Measurements from ENCODE around the gene ARHGEF33.

ARHGEF33 gene

DNA sequence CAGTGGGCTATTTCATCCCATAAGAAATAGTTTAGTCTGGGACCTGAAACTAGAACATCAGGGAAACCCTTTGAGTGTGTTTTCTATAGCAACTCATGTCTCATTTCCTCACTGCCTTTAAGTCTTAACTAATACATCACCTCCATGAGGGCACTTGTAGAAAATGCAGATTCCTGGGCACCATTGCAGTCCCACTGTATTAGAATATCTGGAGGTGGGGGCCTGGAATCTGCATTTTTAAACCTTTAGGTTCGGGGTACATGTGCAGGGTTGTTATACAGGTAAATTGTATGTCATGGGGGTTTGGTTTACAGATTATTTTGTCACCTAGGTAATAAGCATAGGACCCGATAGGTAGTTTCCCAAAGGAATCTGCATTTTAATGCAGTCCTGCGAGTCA is 87.4 kb downstream of the ARHGEF33 start:
- H3K23ac ChIP-seq (ENCODE audit: low read length), result no peak overlapping the region
- H3K4me3 ChIP-seq (ENCODE audit: low read length), result no peak overlapping the region
- no peak overlapping the region for H2BK120ac ChIP-seq (ENCODE audit: low read depth, low read length)
- no peak overlapping the region for H3K18ac ChIP-seq (ENCODE audit: low read length)
- no peak overlapping the region for H3K56ac ChIP-seq (ENCODE audit: low read length)
- H3K27ac ChIP-seq (ENCODE audit: low read depth, low read length), result no peak overlapping the region
- no peak overlapping the region for H3K4me2 ChIP-seq (ENCODE audit: low read length)
- H3K79me1 ChIP-seq (ENCODE audit: low read length), result no peaks in the 10 kb centered on the region
- H2AK5ac ChIP-seq (ENCODE audit: low read length), result no peak overlapping the region
- no peak for DNase-seq
- no peak overlapping the region for H3K9ac ChIP-seq (ENCODE audit: low read length)
- H2BK5ac ChIP-seq (ENCODE audit: low read length), result no peak overlapping the region
- H3K79me2 ChIP-seq (ENCODE audit: control insufficient read depth, insufficient read depth, low read length), result no peaks in the 10 kb centered on the region
- no peak overlapping the region for H2BK15ac ChIP-seq (replicated peaks; ENCODE audit: low read depth)
- no peaks in the 10 kb centered on the region for H3K36me3 ChIP-seq (ENCODE audit: control insufficient read depth, insufficient read depth, low read length)
- no peak overlapping the region for H4K5ac ChIP-seq (ENCODE audit: low read length)
- no peak overlapping the region for H3K4ac ChIP-seq (ENCODE audit: low read depth, low read length)
- no peaks in the 10 kb centered on the region for H3K4me1 ChIP-seq (ENCODE audit: control insufficient read depth, low read depth, low read length)
- no peaks in the 10 kb centered on the region for H3K27me3 ChIP-seq (ENCODE audit: insufficient read depth, low read length, poor library complexity)
- WGBS (ENCODE audit: extremely low coverage, insufficient coverage, low lambda C conversion rate), result no CpG with 5 or more reads among the region's 3 CpGs
- H4K8ac ChIP-seq (ENCODE audit: low read depth, low read length), result no peak overlapping the region

DNA sequence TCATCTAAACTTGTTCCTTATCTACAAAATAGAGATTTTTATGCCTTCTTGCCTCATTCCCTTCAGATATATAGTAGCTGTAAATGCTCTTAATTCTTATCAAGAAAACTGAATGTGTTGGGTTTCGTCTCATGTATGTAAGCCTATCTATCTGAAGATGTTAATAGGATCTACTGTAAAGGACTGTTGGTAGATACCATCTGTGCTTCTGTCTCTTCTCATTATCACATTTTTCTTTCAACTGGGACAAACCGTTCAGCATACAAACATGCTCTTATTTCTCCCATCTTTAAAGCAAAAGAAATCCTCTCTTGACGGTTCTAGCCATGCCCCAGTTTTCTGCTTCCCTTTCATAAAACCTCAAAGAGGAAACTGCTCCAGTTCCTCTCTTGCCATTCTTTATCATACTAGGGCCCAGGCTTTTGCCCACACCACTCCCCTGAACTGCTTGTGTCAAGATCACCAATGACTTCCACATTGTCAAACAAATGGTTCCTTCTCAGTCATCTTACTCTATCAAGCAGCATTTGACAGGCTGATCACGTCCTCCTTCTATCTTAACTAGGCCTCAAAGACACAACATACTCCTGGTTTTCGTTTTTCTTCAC is 88.7 kb downstream of the ARHGEF33 start:
- Histone ChIP-seq H3K36me3 (ENCODE audit: control insufficient read depth, insufficient read depth, low read length) (no peaks in the 10 kb centered on the region), H3K79me1 (ENCODE audit: low read length) (no peaks in the 10 kb centered on the region), H3K4ac (ENCODE audit: low read depth, low read length) (no peak overlapping the region), H3K9ac (ENCODE audit: low read length) (no peak overlapping the region), H4K8ac (ENCODE audit: low read depth, low read length) (no peak overlapping the region), H3K27ac (ENCODE audit: low read depth, low read length) (no peak overlapping the region), H2BK5ac (ENCODE audit: low read length) (no peak overlapping the region), H3K18ac (ENCODE audit: low read length) (no peak overlapping the region), H3K4me3 (ENCODE audit: low read length) (no peak overlapping the region), H2BK15ac (replicated peaks; ENCODE audit: low read depth) (no peak overlapping the region), H3K79me2 (ENCODE audit: control insufficient read depth, insufficient read depth, low read length) (no peaks in the 10 kb centered on the region), H2AK5ac (ENCODE audit: low read length) (no peak overlapping the region), H3K23ac (ENCODE audit: low read length) (no peak overlapping the region), H3K56ac (ENCODE audit: low read length) (no peak overlapping the region), H2BK120ac (ENCODE audit: low read depth, low read length) (no peak overlapping the region), H4K5ac (ENCODE audit: low read length) (no peak overlapping the region), H3K4me1 (ENCODE audit: control insufficient read depth, low read depth, low read length) (no peaks in the 10 kb centered on the region), H3K27me3 (ENCODE audit: insufficient read depth, low read length, poor library complexity) (no peaks in the 10 kb centered on the region), H3K4me2 (ENCODE audit: low read length) (no peak overlapping the region)
- no CpG with 5 or more reads among the region's 5 CpGs for WGBS (ENCODE audit: extremely low coverage, insufficient coverage, low lambda C conversion rate)
- DNase-seq, result peak; percentile 43

DNA sequence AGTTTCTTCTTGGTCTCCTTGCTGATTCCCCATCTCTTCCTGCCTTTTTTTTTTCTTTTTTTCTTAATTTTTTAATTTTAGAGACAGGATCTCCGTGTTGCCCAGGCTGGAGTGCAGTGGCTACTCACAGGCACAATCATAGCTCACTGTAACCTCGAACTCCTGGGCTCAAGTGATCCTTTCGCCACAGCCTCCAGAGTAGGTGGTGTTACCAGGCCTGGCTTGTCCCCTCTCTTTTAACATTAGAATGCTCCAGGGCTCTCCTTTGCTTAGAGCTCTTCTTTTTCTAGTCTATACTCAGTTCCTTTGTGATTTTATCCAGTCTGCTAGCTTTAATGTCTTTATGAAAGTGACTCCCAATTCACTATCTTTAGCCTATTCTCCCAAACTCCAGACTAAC is 89.2 kb downstream of the ARHGEF33 start:
- H4K5ac ChIP-seq (ENCODE audit: low read length), result no peak overlapping the region
- WGBS (ENCODE audit: extremely low coverage, insufficient coverage, low lambda C conversion rate), result no CpG with 5 or more reads among the region's 3 CpGs
- no peak for DNase-seq

DNA sequence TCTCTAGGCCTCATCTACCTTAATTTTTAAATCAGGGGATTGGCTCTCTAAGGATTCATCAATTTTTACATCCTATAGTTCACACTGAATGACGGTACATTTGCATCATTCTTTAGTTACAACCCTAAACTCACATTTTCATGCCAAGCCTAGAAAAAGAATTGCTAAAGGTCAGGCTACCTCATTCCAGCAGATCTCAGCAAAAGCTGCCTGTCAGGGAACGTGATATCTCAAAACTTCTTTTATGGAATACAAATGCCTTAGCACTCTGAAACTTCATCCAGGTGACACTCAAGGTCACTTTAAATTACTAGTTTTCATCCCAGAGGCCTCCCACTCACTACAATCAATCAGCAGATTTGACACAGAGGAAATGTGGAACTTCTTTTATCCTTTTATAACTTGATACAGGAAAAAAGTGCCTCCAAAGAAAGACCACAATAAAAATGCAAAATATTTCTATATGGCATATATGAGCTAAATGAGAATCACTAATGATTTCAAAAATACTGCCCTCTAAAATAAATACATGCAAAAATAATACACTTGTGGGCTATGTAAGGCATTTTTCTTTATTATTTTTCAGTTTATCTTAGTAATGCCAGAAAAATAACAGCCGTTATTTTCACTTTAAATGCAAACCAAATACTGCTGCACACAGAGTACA is 91.5 kb downstream of the ARHGEF33 start:
- Histone ChIP-seq H2BK120ac (ENCODE audit: low read depth, low read length) (no peak overlapping the region), H3K79me1 (ENCODE audit: low read length) (no peaks in the 10 kb centered on the region), H3K36me3 (ENCODE audit: control insufficient read depth, insufficient read depth, low read length) (peaks cover 3% of the 10 kb centered on the region), H3K4me2 (ENCODE audit: low read length) (no peak overlapping the region), H3K4ac (ENCODE audit: low read depth, low read length) (no peak overlapping the region), H2BK5ac (ENCODE audit: low read length) (no peak overlapping the region), H4K5ac (ENCODE audit: low read length) (no peak overlapping the region), H3K9ac (ENCODE audit: low read length) (no peak overlapping the region), H3K56ac (ENCODE audit: low read length) (no peak overlapping the region), H2AK5ac (ENCODE audit: low read length) (no peak overlapping the region), H3K23ac (ENCODE audit: low read length) (no peak overlapping the region), H3K4me3 (ENCODE audit: low read length) (no peak overlapping the region), H3K18ac (ENCODE audit: low read length) (no peak overlapping the region), H2BK15ac (replicated peaks; ENCODE audit: low read depth) (no peak overlapping the region), H3K79me2 (ENCODE audit: control insufficient read depth, insufficient read depth, low read length) (no peaks in the 10 kb centered on the region), H4K8ac (ENCODE audit: low read depth, low read length) (no peak overlapping the region), H3K4me1 (ENCODE audit: control insufficient read depth, low read depth, low read length) (no peaks in the 10 kb centered on the region), H3K27ac (ENCODE audit: low read depth, low read length) (no peak overlapping the region), H3K27me3 (ENCODE audit: insufficient read depth, low read length, poor library complexity) (no peaks in the 10 kb centered on the region)
- DNase-seq, result no peak
- no CpG with 5 or more reads among the region's 3 CpGs for WGBS (ENCODE audit: extremely low coverage, insufficient coverage, low lambda C conversion rate)

More for the DNA sequence above, 89.2 kb downstream of the ARHGEF33 start:
- Histone ChIP-seq H2BK5ac (ENCODE audit: low read length) (no peak overlapping the region), H3K4me2 (ENCODE audit: low read length) (no peak overlapping the region), H3K27me3 (ENCODE audit: insufficient read depth, low read length, poor library complexity) (no peaks in the 10 kb centered on the region), H4K8ac (ENCODE audit: low read depth, low read length) (no peak overlapping the region), H3K4me3 (ENCODE audit: low read length) (no peak overlapping the region), H3K79me2 (ENCODE audit: control insufficient read depth, insufficient read depth, low read length) (no peaks in the 10 kb centered on the region), H3K79me1 (ENCODE audit: low read length) (no peaks in the 10 kb centered on the region), H3K9ac (ENCODE audit: low read length) (no peak overlapping the region), H3K18ac (ENCODE audit: low read length) (no peak overlapping the region), H3K4ac (ENCODE audit: low read depth, low read length) (no peak overlapping the region), H3K56ac (ENCODE audit: low read length) (no peak overlapping the region), H2AK5ac (ENCODE audit: low read length) (no peak overlapping the region), H3K27ac (ENCODE audit: low read depth, low read length) (no peak overlapping the region), H2BK15ac (replicated peaks; ENCODE audit: low read depth) (no peak overlapping the region), H3K23ac (ENCODE audit: low read length) (peak overlapping the region; percentile 32), H3K36me3 (ENCODE audit: control insufficient read depth, insufficient read depth, low read length) (no peaks in the 10 kb centered on the region), H3K4me1 (ENCODE audit: control insufficient read depth, low read depth, low read length) (no peaks in the 10 kb centered on the region), H2BK120ac (ENCODE audit: low read depth, low read length) (no peak overlapping the region)

DNA sequence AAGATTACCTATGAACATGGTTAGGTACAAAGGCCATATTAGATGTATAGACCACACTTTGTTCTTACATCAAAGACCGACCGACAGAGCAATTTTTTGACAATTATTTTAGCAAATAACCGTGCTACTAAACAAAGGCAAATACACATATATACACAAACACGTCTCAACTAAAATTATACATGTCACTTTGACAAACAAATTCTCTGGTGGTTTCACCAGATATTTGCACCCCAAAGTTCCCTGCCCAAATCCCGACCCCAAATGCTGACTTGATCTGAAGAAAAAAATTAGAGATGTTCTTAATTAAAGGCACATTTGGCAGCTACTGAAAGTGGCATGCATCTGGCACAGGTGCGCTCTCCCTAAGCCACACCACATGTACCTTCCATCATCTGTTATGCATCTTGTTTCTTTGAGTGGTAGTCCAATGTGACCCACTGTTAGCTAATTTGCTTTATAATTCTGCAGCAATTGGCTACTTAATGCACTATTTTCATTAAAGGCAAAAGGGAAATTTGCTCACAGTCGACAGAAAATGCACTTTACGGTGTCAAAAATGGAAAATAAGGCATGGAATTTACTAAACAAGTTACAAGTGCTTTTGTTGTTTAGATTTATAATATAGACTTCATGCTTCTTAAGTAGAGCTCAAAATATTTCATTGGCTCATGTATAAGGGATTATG is 92.1 kb downstream of the ARHGEF33 start:
- no peak overlapping the region for H3K4ac ChIP-seq (ENCODE audit: low read depth, low read length)
- no peak overlapping the region for H4K5ac ChIP-seq (ENCODE audit: low read length)
- H2BK120ac ChIP-seq (ENCODE audit: low read depth, low read length), result no peak overlapping the region
- H3K4me2 ChIP-seq (ENCODE audit: low read length), result no peak overlapping the region
- no peaks in the 10 kb centered on the region for H3K27me3 ChIP-seq (ENCODE audit: insufficient read depth, low read length, poor library complexity)
- no peak overlapping the region for H3K27ac ChIP-seq (ENCODE audit: low read depth, low read length)
- no peak overlapping the region for H3K56ac ChIP-seq (ENCODE audit: low read length)
- H3K18ac ChIP-seq (ENCODE audit: low read length), result no peak overlapping the region
- WGBS (ENCODE audit: extremely low coverage, insufficient coverage, low lambda C conversion rate), result 100% methylated on average over 3 of the region's 8 CpGs
- H2BK5ac ChIP-seq (ENCODE audit: low read length), result no peak overlapping the region
- no peak overlapping the region for H3K23ac ChIP-seq (ENCODE audit: low read length)
- no peaks in the 10 kb centered on the region for H3K79me1 ChIP-seq (ENCODE audit: low read length)
- H3K9ac ChIP-seq (ENCODE audit: low read length), result no peak overlapping the region
- H4K8ac ChIP-seq (ENCODE audit: low read depth, low read length), result no peak overlapping the region
- H3K79me2 ChIP-seq (ENCODE audit: control insufficient read depth, insufficient read depth, low read length), result no peaks in the 10 kb centered on the region
- H3K4me3 ChIP-seq (ENCODE audit: low read length), result no peak overlapping the region
- DNase-seq, result no peak
- H2AK5ac ChIP-seq (ENCODE audit: low read length), result no peak overlapping the region
- H3K4me1 ChIP-seq (ENCODE audit: control insufficient read depth, low read depth, low read length), result no peaks in the 10 kb centered on the region
- H3K36me3 ChIP-seq (ENCODE audit: control insufficient read depth, insufficient read depth, low read length), result peaks cover 3% of the 10 kb centered on the region
- no peak overlapping the region for H2BK15ac ChIP-seq (replicated peaks; ENCODE audit: low read depth)
